HUDEP-2 (cell line): Measurements from ENCODE around the gene CASKIN1.

Experiments used
- DNase-seq, 76 experiments: peaks; one replicate each; lab custom pipeline; 2025; ENCODE audit not compliant: unreplicated experiment in 76 of 76; lab: John Stamatoyannopoulos, UW

The CASKIN1 gene

DNA sequence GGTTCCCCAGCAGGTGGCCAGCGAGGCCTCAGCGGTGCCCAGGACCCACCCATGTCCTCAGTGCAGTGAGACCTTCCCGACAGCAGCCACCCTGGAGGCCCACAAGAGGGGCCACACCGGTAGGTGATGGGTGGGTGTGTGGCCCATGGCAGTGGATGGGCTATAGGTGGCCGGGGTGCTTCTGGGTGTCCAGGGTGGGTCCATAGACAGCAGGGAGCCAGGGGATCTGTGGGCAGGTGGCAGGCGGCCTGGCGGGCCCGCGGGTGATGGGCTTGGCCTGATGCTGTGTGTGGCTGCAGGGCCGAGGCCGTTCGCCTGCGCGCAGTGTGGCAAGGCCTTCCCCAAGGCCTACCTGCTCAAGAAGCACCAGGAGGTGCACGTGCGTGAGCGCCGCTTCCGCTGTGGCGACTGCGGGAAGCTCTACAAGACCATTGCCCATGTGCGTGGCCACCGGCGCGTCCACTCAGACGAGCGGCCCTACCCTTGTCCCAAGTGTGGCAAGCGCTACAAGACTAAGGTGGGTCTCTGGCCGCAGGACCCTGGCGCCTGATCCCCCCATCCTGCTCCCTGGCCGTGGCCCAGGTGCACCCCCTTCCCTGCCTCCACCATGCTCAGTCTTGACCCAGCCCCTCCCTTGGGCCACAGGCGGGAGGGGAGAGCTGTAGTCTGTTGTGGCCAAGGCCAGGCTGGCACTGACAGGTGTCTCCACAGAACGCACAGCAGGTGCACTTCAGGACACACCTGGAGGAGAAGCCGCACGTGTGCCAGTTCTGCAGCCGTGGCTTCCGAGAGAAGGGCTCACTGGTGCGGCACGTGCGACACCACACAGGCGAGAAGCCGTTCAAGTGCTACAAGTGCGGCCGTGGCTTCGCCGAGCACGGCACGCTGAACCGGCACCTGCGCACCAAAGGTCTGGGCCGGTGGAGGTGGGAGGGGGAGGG lies 37.7 kb upstream of the CASKIN1 start:
- no peak for DNase-seq

DNA sequence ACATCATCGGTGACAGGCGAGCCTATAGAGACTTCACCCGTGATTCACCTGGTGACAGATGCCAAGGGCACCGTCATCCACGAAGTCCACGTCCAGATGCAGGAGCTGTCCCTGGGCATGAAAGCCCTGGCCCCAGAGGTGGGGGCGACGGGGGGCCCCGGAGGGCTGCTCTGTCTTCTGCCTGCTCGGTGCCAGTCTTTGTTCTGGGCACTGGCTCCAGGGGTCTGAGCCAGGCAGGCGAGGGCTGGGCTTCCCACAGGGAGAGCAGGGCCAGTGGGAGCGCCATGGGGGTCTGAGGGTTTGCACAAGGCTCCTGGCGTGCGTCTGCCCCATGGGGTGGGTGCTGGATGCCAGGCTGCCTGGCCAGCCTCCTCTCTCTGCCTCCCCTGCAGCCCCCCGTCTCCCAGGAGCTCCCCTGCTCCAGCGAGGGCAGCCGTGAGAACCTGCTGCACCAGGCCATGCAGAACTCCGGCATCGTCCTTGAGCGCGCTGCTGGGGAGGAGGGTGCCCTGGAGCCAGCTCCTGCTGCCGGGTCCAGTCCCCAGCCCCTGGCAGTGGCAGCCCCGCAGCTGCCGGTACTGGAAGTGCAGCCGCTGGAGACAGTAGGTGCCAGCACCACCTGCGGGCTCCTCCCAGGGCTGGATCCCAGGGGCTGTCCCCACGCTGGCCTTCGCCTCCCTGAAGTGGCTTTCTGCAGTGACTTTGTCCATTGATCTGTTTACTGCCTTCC lies 36.8 kb upstream of the CASKIN1 start:
- DNase-seq = no peak

DNA sequence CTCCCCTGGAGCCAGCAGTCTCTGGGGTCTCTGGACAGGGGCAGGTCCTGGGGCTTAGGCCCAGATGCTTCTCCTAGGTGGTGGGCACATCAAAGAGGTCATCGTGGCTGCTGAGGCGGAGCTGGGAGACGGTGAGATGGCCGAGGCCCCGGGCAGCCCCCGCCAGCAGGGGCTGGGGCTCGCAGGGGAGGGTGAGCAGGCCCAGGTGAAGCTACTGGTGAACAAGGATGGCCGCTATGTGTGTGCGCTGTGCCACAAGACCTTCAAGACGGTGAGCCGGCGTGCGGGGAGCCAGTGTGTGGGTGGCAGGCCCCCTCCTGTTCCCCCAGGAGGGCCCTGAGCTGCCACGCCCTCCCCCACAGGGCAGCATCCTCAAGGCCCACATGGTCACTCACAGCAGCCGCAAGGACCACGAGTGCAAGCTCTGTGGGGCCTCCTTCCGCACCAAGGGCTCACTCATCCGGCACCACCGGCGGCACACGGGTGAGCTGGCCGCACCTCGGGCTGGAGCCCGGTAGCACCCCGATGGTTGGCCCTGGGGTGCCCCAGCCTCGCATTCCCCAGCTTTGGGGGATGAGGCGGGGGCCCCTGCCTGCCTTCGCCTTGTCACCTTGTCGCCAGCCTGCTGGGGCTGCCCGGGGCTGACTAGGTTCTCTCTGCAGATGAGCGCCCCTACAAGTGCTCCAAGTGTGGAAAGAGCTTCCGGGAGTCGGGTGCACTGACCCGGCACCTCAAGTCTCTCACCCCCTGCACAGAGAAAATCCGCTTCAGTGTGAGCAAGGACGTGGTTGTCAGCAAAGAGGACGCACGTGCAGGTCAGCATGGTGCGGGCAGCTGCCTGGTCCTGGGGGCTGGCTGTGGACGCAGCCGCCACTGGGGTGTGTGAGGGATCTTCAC lies 35.9 kb upstream of the CASKIN1 start:
- DNase-seq = no peak

DNA sequence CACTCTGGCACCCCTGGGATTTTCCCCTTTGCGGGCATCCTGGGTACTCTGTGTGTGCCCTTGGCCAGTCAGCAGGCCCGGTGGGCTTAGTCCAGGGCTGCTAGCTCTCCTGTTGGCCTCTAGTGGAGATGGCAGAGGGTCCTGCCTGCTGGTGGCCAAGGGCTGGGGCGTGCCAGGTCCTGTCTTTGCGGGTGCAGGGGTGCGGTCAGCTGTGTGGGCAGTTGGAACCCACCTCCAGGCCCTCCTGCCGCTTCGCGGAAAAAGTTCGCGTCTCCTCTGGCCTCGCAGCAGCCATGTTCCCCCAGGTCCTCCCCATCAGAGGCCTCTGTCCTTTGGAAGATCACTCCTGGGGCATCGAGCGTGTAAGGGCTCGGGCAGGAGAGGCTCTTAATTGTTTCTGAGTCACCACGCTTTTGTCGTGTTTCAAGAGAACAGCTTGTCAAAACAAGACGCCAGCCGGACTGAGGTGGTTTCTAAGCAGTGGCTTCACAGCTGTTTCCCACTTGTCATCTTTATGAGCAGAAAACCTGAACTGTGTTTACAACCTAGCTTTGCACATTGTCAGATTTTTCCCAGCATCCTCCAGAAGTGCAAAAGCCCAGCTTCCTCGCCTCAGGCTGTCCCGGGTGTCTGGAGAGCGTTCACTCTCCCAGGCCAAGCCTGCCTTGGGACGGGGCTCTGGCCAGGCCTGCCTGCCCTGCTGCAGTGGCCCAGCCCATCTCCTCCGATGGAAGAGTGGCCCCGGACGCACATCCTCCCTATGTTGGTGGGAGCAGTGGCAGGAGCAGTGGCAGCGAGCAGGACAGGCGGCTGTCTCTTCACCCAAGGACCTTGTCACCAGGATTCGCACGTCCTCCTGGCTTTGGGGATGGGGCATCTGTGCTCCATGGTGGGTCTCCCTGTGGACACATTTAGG lies 34.9 kb upstream of the CASKIN1 start:
- DNase-seq = no peak

DNA sequence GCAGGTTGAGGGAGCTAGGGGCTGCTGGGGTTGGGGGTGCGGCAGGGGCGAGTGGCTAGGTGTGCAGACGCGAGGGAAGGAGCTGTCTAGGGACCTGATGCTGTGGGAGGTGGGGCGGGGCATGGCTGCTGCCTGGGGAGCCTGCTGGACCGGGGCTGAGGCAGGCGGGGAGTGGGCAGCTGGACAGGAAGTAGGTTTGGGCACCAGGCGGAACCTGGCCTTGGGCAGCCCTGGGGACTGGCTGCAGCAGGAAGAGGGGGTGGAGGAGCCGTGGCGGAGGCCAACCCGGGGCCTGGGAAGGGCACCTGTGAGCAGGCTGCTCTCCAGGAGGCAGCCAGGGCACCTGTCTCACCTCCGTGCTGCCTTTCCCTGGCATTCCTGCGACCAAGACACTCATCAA lies 34.0 kb upstream of the CASKIN1 start:
- DNase-seq = no peak

DNA sequence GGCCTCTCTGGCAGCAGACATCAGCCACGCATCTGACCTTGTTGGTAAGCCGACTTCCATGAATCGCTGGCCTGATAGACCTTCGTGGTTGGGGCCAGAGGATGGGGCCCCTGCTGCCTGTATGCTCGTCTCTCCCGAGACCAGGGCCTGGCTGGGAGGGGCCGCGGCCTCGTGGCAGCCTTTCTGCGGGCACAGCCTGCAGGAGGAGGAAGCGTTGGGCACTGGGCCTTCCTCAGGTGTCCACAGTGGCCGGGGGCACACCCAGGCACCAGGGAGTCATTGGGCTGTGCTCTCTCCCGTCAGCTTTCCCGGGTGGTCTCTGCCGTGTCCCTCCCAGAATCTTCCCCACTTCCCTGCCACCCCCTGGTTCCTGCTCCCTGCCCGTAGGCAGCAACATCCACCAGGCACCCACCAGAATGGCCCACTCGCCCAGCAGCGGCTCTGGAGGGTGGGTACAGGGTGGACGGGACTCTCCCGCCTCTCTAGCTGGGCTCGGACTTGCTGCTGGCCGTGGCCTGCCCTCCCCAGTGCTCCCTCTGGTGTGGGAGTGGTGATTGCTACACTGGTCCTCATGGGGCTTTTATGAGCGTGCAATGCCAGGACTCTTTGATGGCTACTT lies 33.3 kb upstream of the CASKIN1 start:
- DNase-seq = no peak

DNA sequence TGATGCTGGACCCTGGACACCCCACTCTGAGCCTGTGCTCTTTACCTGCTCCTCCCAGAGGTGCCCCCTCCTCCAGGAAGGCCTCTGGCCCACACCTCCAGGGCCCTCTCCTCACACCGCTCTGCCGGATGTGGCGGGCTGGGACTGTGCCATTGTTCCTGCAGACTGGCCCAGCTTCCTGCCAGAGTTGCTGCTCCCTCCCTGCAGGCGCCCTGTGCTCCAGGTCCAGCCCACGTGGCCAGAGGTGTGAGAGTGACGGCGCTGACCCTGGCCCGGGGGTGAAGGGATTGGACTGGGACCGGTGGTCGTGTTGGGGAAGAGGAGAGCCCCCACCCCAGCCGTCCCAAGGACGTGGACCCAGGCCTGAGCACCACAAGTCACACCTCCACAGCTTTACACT lies 32.7 kb upstream of the CASKIN1 start:
- DNase-seq = no peak

DNA sequence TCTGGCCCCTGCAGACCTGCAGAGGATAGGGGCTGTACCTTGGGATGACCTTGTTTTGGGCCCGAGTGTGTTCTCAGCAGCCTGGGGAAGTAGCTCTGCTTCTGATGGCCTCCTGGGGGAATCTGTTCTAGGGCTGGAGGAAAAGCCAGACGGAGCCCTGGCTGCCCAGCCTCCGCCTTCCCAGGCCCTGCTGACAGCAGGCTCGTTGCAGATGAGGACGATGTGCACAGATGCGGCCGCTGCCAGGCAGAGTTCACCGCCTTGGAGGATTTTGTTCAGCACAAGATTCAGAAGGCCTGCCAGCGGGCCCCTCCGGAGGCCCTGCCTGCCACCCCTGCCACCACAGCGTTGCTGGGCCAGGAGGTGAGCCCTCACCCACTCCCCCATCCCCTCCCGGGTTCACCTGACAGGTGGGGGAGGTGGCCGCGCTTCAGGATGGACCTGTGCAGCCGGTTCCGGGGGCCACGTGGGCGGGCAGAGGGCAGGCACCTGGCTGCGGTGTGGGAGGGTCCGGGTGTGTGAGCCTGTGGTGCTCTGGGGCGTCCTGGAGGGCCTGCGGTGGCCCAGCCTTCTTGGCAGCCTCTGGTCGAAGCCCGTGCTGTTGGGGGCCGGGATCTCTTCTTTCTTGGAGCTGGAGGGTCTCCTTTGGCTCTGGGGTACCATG lies 31.9 kb upstream of the CASKIN1 start:
- DNase-seq = no peak

DNA sequence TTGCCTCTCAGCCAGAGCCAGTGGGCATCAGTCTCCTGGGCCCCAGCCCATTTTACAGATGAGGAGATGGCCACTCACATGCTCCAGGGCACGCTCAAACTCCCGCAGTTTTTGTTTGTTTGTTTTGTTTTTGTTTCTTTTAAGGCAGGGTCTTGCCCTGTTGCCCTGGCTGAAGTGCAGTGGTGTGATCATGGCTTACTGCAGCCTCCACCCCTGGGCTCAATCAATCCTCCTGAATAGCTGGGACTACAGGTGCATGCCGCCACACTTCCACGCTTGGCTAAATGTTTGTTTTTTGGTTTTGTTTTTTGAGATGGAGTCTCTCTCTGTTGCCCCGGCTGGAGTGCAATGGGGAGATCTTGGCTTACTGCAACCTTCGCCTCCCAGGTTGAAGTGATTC lies 30.5 kb upstream of the CASKIN1 start:
- DNase-seq = no peak

DNA sequence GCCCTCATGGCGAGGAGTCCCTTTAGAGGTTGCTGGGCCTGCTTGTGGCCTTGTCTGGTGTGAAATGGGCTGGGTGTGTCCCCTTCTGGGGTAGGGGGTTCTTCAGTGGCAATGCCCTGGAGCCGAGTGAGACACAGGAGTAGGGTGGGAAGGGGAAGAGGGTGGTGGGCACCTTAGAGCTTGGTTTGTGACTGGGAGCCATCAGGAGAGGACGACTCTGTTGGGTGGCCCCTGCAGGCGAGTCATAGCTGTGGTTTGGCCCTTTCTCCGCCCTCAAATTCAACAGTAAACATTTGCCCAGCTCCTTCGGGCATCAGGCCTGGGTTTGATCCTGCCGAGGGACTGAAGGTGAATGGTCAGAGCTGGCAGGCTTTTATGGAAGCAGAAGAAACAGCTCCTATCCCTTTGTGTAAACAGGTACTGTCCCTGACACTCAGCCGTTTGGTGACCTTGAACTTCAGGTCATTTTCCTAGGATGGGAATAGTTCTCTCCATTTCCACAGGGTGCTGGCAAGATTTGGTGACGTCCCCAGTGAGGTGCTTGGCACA lies 29.9 kb upstream of the CASKIN1 start:
- peak in 2 of 76 experiments; percentile 5 to 20 for DNase-seq

DNA sequence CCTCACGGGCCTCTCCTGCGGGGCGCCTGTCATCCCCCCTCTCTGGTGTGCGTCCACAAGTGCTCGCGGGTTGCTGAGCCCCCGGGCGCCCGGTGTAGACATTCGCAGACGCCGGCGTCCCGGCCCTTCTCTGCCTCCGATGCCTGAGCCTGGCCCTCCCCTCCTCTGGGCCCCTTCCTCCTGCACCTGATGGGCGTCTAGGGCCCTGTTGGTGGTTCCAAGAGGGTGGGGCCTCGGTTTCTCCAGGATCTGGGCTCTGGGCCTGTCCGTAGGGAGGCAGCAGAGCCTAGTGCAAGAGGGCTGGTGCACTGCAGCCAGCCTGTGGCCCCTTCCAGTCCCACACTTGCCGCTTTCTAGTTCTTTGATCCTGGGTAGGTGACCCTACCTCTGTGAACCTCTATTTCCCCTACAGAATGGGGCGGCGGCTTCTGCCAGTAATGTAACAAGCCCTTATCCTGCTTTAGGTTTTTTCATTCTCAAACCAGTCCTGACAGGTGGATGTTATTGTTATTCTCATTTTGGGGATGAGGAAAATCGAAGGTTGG lies 27.6 kb upstream of the CASKIN1 start:
- DNase-seq = peak in 40 of 76 experiments; percentile 5 to 50 (median 32)

DNA sequence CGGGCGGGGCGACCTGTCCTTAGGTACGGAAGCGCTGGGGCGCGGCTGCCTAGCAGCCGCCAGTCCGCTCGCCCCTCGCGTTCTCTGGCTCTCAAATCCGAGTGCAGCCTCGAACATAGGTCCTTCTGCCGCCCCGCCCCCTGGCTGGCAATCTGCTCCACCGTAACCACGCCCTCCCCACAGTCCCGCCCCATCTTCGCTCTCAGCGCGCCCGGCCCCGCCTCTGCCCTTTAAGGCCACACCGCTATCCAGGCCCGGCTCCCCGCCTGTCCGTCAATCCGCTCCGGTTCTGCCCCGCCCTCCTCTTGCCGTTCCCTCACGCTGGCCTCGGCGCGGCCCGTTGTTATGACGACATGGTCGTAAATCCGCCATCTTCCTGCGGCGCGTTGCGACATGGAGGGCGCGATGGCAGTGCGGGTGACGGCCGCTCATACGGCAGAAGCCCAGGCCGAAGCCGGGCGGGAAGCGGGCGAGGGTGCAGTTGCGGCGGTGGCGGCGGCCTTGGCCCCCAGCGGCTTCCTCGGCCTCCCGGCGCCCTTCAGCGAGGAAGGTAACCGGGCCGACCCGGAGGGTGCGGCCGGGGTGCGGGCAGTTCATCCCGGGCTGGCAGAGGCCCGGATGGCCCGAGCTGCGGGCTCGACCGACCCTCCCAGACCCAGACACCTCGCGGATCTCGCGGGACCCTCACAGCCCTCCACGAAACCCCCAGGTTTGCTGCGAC lies 27.0 kb upstream of the CASKIN1 start, which contains the start of gene E4F1:
Gene E4F1 (plus strand): TSS at position 371 of the 721 bp plus-strand sequence. CDS start 23 bp downstream, at position 394.
- peak in 75 of 76 experiments; percentile 56 to 100 (median 99) for DNase-seq

DNA sequence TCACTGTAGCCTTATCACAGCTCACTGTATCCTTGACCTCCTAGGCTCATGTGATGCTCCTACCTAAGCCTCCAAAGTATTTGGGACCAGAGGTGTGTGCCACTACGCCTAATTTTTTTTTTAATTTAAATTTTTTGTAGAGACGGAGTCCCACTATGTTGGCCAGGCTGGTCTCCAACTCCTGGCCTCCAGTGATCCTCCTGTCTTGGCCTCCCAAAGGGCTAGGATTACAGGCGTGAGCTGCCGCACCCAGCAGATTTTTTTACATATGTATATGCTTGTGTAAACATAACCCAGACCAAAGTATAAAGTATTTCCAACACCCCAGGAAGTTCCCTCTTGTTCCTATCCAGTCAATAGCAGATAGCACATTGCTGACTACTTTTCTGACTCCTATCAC lies 19.9 kb upstream of the CASKIN1 start:
- no peak for DNase-seq

DNA sequence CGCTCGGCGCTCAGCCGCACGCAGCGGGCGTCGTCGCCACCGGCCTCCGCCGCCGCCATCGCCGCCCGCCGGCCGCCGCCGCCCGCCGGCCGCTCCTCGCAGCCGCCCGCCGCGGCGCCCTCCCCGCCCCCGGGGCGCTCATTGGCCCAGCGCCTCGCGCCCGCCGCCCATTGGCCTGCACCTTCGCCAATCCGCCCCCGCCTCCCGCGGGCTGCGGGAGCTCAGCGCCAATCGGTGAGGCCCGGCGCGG lies 18.2 kb upstream of the CASKIN1 start, which contains the start of gene PGP:
Gene PGP (minus strand): TSS at position 122 of the 250 bp plus-strand sequence. CDS start 63 bp downstream, at position 59.
- no peak for DNase-seq

DNA sequence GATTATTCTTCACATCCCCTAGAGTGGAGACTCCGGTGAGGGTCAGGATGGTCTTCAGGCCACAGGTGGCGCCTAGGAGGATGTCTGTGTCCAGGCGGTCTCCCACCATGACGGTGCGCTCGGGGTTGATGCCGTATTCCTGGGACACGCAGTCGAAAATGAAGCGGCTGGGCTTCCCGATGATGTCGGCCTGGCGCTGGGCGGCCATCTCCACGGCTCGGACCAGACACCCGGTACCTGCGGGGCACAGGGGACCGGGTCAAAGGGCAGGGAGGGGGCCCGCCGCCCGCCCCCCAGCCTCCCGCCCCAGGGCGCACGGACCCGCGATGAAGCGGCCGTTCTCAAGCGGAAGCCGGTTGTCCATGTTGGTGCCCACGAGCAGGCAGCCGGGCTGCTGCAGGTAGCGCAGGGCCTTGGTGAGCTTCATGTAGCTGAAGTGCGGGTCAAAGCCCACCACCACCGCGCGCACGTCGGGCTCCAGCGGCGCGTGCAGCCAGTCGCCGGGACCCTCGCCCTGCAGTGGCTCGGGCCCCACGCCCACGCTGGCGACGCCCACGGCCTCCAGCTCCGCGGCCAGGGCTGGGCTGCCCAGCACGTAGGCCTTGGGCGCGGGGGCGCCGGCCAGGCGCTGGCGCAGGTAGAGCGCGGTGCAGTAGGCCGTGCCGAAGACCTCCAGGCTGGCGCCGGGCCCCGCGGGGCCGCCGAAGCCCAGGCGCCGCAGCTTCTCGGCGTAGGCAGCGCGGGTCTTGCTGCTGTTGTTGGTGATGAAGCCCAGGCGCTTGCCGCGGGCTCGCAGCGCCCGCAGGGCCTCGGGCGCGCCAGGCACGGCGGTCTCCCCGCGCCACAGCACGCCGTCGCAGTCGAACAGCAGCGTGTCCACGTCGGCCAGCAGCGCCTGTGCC lies 17.7 kb upstream of the CASKIN1 start:
- DNase-seq = peak in 2 of 76 experiments; percentile 13 to 52
